Measurements from ENCODE around the gene GPR3.

DNA sequence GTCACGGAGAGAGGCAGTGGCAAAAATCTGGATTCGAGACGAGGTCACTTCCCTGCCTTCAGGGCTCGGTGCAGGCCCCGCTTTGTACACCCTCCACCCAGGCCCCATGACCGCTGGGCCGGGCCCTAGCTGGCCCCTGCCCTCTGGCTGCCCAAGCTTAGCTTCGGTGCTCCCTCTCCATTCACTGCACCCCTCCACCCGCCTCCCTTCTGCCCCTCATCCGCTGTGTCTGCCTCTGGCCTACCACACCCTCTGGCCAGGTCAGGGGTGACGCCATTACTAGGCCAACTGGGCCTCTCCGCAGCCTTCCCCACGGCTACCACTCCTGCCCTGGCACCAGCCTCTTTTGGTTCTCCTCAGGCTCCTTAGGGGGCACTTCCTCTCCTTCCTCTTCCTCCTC, 8.8 kb upstream of the GPR3 start:
- TF ChIP-seq CTCF (IDR thresholded peaks at IDR 0.05; ENCODE audit: extremely low read depth in 1 of 2, insufficient read depth in 1 of 2, low read depth in 1 of 2, low read length in 2 of 2), result no peak
- TF ChIP-seq FOS (IDR thresholded peaks at IDR 0.05; ENCODE audit: borderline replicate concordance, insufficient read depth, low read length), result no peak
- TF ChIP-seq EZH2 (IDR thresholded peaks at IDR 0.05; ENCODE audit: borderline replicate concordance, low read depth, low read length, severe bottlenecking), result no peak
- no peak for TF ChIP-seq POLR2AphosphoS5 (IDR thresholded peaks at IDR 0.05; ENCODE audit: insufficient read depth, low read depth, low read length)
- TF ChIP-seq POLR2A (IDR thresholded peaks at IDR 0.05; ENCODE audit: low read depth, low read length), result no peak
- TF ChIP-seq MAX (IDR thresholded peaks at IDR 0.05; ENCODE audit: insufficient read depth, insufficient read length), result no peak
- no peak for TF ChIP-seq MYC (IDR thresholded peaks at IDR 0.05; ENCODE audit: low read depth, low read length)
